Fibroblast of lung (primary cell): ENCODE results near the gene GMPR2. TPM values are rescaled to one million over a fixed set of nuclear protein-coding genes. Genes with fewer than 3 reads are reported as not detected.

ENCODE experiments used
- DNase-seq, 2 donors: peaks; one replicate each; pipeline versions ENCODE4 v3.0.0 to v3.0.0-alpha.2; 2010; ENCODE audit warnings: low read depth in 2 of 2
- H2AFZ ChIP-seq: 2 replicates; pipeline ENCODE4 v1.5.1; 2012; ENCODE audit warnings: low read length, control low read depth, inconsistent platforms
- H3K27ac ChIP-seq: 2 replicates; pipeline ENCODE4 v1.5.1; 2011; ENCODE audit warnings: low read length, control low read depth; ENCODE audit not compliant: insufficient read depth
- H3K27me3 ChIP-seq: 2 replicates; pipeline ENCODE4 v1.5.1; 2011; ENCODE audit warnings: mild to moderate bottlenecking, low read length; ENCODE audit not compliant: control insufficient read depth, insufficient read depth
- H3K36me3 ChIP-seq: 2 replicates; pipeline ENCODE4 v1.5.1; 2011; ENCODE audit warnings: low read length; ENCODE audit not compliant: control insufficient read depth, insufficient read depth
- H3K4me1 ChIP-seq: 2 replicates; pipeline ENCODE4 v1.5.1; 2011; ENCODE audit warnings: low read length; ENCODE audit not compliant: control insufficient read depth, insufficient read depth; ENCODE audit errors: extremely low read depth
- H3K4me2 ChIP-seq: 2 replicates; pipeline ENCODE4 v1.5.1; 2011; ENCODE audit warnings: low read length, control low read depth; ENCODE audit not compliant: insufficient read depth; ENCODE audit errors: extremely low read depth
- H3K4me3 ChIP-seq, 4 experiments: fragments of 200-600 bp in 1 of 4; sonication (generic) in 1 of 4; replicated peaks in 1 of 4; 2 replicates each; pipeline ENCODE4 v1.5.1; 2011 to 2016; ENCODE audit warnings: low read length in 4 of 4, low read depth in 3 of 4, mild to moderate bottlenecking in 3 of 4, control low read depth in 2 of 4, inconsistent platforms in 1 of 4, mixed read lengths in 1 of 4; ENCODE audit not compliant: insufficient read depth in 1 of 4; ENCODE audit errors: control extremely low read depth in 1 of 4
- H3K79me2 ChIP-seq: 2 replicates; pipeline ENCODE4 v1.5.1; 2012; ENCODE audit warnings: mild to moderate bottlenecking, low read length, inconsistent platforms; ENCODE audit not compliant: control insufficient read depth, insufficient read depth
- H3K9ac ChIP-seq: 2 replicates; pipeline ENCODE4 v1.5.1; 2011; ENCODE audit warnings: mild to moderate bottlenecking, low read length, control low read depth; ENCODE audit not compliant: insufficient read depth
- H3K9me3 ChIP-seq: 2 replicates; pipeline ENCODE4 v1.5.1; 2012; ENCODE audit warnings: low read depth, low read length; ENCODE audit not compliant: control insufficient read depth, insufficient read depth
- H4K20me1 ChIP-seq: 2 replicates; pipeline ENCODE4 v1.5.1; 2011; ENCODE audit warnings: low read length; ENCODE audit not compliant: control insufficient read depth, insufficient read depth; ENCODE audit errors: extremely low read depth
- EZH2 ChIP-seq: IDR thresholded peaks from 2 replicates; pipeline ENCODE4 v1.5.1; 2012; ENCODE audit warnings: low read length, control low read depth, mild to moderate bottlenecking; ENCODE audit errors: missing control alignments
- polyA plus RNA-seq, 2 donors: library from polyadenylated mRNA; depleted of rRNA in 1 of 2; stranded (reverse) in 1 of 2; unstranded in 1 of 2; fragments of >200 nt; gene quantifications; 2 replicates each; pipeline ENCODE4 v1.2.1, GENCODE V29; 2011 to 2012; ENCODE audit warnings: missing spikeins in 1 of 2
- total RNA-seq: library from RNA; depleted of rRNA; stranded (reverse); fragments of >200 nt; gene quantifications from 2 replicates; pipeline ENCODE4 v1.2.1, GENCODE V29; 2014
- TF ChIP-seq, protein P1 (sequence below), 2 donors: IDR thresholded peaks in 1 of 2; conservative IDR thresholded peaks in 1 of 2; 1 replicate in 1 of 2; 2 replicates in 1 of 2; pipeline ENCODE4 v1.5.1; 2011 to 2012; ENCODE audit warnings: low read length in 2 of 2, control low read depth in 1 of 2, inconsistent platforms in 1 of 2, low read depth in 1 of 2, mild to moderate bottlenecking in 1 of 2

GMPR2 gene
- total and polyA plus RNA-seq, 2 donors (not counting 1 experiment from before 2014, with no cell fraction given): 80.2 to 128 TPM

DNA sequence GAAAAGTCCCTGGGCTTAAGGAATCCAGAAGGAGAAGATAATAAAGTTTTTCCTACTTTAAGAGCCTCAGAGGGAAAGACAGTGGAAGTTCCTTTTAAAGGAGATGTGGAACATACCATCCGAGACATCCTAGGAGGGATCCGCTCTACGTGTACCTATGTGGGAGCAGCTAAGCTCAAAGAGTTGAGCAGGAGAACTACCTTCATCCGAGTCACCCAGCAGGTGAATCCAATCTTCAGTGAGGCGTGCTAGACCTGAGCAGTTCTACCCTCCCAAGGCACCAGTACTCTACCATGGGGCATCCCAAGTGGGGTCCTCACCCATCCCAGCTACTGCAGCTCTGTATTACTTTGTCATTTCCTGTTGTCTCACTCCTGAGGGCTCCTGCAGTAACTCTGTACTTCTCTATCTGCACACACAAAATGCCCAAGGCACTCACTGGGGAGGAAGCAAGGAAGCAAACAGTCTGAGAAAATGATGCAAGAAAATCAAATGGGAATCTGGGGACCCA lies 5.9 kb downstream of the GMPR2 start:
- Histone ChIP-seq H3K4me2 (no peak overlapping the region), H4K20me1 (no peaks in the 10 kb centered on the region), H3K27ac (no peak overlapping the region), H3K79me2 (peaks cover 36% of the 10 kb centered on the region), H3K9ac (no peak overlapping the region), H2AFZ (no peak overlapping the region), H3K4me3 (no peak overlapping the region), H3K27me3 (no peaks in the 10 kb centered on the region), H3K36me3 (peaks cover 31% of the 10 kb centered on the region), H3K4me1 (peaks cover 17% of the 10 kb centered on the region), H3K9me3 (no peaks in the 10 kb centered on the region)
- TF ChIP-seq, protein P1, sequence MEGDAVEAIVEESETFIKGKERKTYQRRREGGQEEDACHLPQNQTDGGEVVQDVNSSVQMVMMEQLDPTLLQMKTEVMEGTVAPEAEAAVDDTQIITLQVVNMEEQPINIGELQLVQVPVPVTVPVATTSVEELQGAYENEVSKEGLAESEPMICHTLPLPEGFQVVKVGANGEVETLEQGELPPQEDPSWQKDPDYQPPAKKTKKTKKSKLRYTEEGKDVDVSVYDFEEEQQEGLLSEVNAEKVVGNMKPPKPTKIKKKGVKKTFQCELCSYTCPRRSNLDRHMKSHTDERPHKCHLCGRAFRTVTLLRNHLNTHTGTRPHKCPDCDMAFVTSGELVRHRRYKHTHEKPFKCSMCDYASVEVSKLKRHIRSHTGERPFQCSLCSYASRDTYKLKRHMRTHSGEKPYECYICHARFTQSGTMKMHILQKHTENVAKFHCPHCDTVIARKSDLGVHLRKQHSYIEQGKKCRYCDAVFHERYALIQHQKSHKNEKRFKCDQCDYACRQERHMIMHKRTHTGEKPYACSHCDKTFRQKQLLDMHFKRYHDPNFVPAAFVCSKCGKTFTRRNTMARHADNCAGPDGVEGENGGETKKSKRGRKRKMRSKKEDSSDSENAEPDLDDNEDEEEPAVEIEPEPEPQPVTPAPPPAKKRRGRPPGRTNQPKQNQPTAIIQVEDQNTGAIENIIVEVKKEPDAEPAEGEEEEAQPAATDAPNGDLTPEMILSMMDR (conservative IDR thresholded peaks at IDR 0.05 in 1 of 2, IDR thresholded peaks at IDR 0.05 in 1 of 2; ENCODE audit: low read depth in 1 of 2, low read length in 2 of 2): no peak
- no peak for TF ChIP-seq EZH2
- DNase-seq: no peak

- peaks cover 31% of the 10 kb centered on the region for H3K36me3 ChIP-seq
- no peak for DNase-seq
- H3K4me2 ChIP-seq: no peak overlapping the region
- H3K79me2 ChIP-seq: peaks cover 22% of the 10 kb centered on the region
- H4K20me1 ChIP-seq: no peaks in the 10 kb centered on the region
- H3K9ac ChIP-seq: no peak overlapping the region
- peaks cover 11% of the 10 kb centered on the region for H3K4me1 ChIP-seq
- H3K4me3 ChIP-seq: peak overlapping the region in 1 of 4 experiments; percentile 100
- H2AFZ ChIP-seq: no peak overlapping the region
- H3K9me3 ChIP-seq: no peaks in the 10 kb centered on the region
- no peak overlapping the region for H3K27ac ChIP-seq
- no peaks in the 10 kb centered on the region for H3K27me3 ChIP-seq
- TF ChIP-seq, protein P1 (conservative IDR thresholded peaks at IDR 0.05 in 1 of 2, IDR thresholded peaks at IDR 0.05 in 1 of 2; ENCODE audit: low read depth in 1 of 2, low read length in 2 of 2): no peak
- TF ChIP-seq EZH2: no peak
These were observed 7.6 kb downstream of the GMPR2 start for GRCh38 chr14:24240110-24240918.

GRCh38 chr14:24241829-24242443 lies 9.2 kb downstream of the GMPR2 start:
- Histone ChIP-seq H3K79me2 (peaks cover 20% of the 10 kb centered on the region), H3K9ac (peak overlapping the region; percentile 90), H3K27ac (peak overlapping the region; percentile 98), H3K4me3 (peak overlapping the region; percentile 71 to 100 (median 84)), H3K36me3 (peaks cover 24% of the 10 kb centered on the region), H2AFZ (peak overlapping the region; percentile 23), H3K9me3 (no peaks in the 10 kb centered on the region), H3K4me1 (peaks cover 11% of the 10 kb centered on the region), H3K27me3 (no peaks in the 10 kb centered on the region), H3K4me2 (peak overlapping the region; percentile 89), H4K20me1 (no peaks in the 10 kb centered on the region)
- DNase-seq: peak; percentile 89 to 90
- no peak for TF ChIP-seq EZH2
- TF ChIP-seq, protein P1 (conservative IDR thresholded peaks at IDR 0.05 in 1 of 2, IDR thresholded peaks at IDR 0.05 in 1 of 2; ENCODE audit: low read depth in 1 of 2, low read length in 2 of 2): peak; percentile 32 to 38
